CD8-positive, alpha-beta memory T cell (primary cell): ENCODE measurements around the gene NCKAP5. TPM values are rescaled to one million over a fixed set of nuclear protein-coding genes. Genes with fewer than 3 reads are reported as not detected.

Source experiments
- CTCF ChIA-PET: fragments of 350-600 bp; sonication (Branson Sonifier 250); formaldehyde crosslinking; loops from one replicate; lab custom pipeline; 2021; ENCODE audit warnings: antibody characterized with exemption; lab: Charles Lee
- POLR2A ChIA-PET: fragments of 350-600 bp; sonication (Branson Sonifier 250); formaldehyde crosslinking; loops from one replicate; lab custom pipeline; 2021; ENCODE audit warnings: antibody characterized with exemption; lab: Charles Lee
- DNase-seq, 5 donors: peaks; one replicate each; pipeline versions ENCODE4 v3.0.0 to v3.0.0-alpha.2; 2020 to 2022; ENCODE audit warnings: mixed read lengths in 1 of 5
- H3K27ac ChIP-seq: one replicate; pipeline ENCODE4 v1.7.0; 2013; ENCODE audit warnings: low read depth, mild to moderate bottlenecking, low read length, moderate library complexity
- H3K27me3 ChIP-seq: 2 replicates; pipeline ENCODE4 v1.7.0; 2013; ENCODE audit warnings: low read length, mild to moderate bottlenecking; ENCODE audit not compliant: insufficient read depth, poor library complexity, severe bottlenecking
- H3K36me3 ChIP-seq: 2 replicates; pipeline ENCODE4 v1.7.0; 2013; ENCODE audit warnings: mild to moderate bottlenecking, low read length, moderate library complexity; ENCODE audit not compliant: insufficient read depth
- H3K4me1 ChIP-seq: 2 replicates; pipeline ENCODE4 v1.7.0; 2013; ENCODE audit warnings: mild to moderate bottlenecking, low read length, moderate library complexity; ENCODE audit not compliant: insufficient read depth
- H3K4me3 ChIP-seq: 2 replicates; pipeline ENCODE4 v1.7.0; 2013; ENCODE audit warnings: mild to moderate bottlenecking, low read length
- H3K9me3 ChIP-seq: 2 replicates; pipeline ENCODE4 v1.7.0; 2013; ENCODE audit warnings: mild to moderate bottlenecking, low read length
- H3K27ac Mint-ChIP-seq, 8 donors: one replicate each; pipeline ENCODE4 v1.8.0; 2020 to 2021; ENCODE audit warnings: mixed read lengths in 8 of 8, mild to moderate bottlenecking in 6 of 8, inconsistent platforms in 3 of 8, moderate library complexity in 3 of 8
- H3K27me3 Mint-ChIP-seq, 2 donors: one replicate each; pipeline ENCODE4 v1.8.0; 2020 to 2021; ENCODE audit warnings: mixed read lengths in 2 of 2, mild to moderate bottlenecking in 1 of 2, moderate library complexity in 1 of 2
- H3K36me3 Mint-ChIP-seq, 3 donors: one replicate each; pipeline ENCODE4 v1.8.0; 2020 to 2021; ENCODE audit warnings: mixed read lengths in 3 of 3, inconsistent platforms in 1 of 3, mild to moderate bottlenecking in 1 of 3
- H3K4me1 Mint-ChIP-seq, 3 donors: one replicate each; pipeline ENCODE4 v1.8.0; 2020 to 2021; ENCODE audit warnings: mixed read lengths in 3 of 3, inconsistent platforms in 1 of 3, mild to moderate bottlenecking in 1 of 3
- H3K4me3 Mint-ChIP-seq, 7 donors: one replicate each; pipeline ENCODE4 v1.8.0; 2020 to 2021; ENCODE audit warnings: mixed read lengths in 7 of 7, mild to moderate bottlenecking in 6 of 7, moderate library complexity in 4 of 7, inconsistent platforms in 2 of 7
- H3K9me3 Mint-ChIP-seq, 5 donors: one replicate each; pipeline ENCODE4 v1.8.0; 2020 to 2022; ENCODE audit warnings: mixed read lengths in 5 of 5, mild to moderate bottlenecking in 3 of 5, moderate library complexity in 2 of 5, inconsistent platforms in 1 of 5
- polyA plus RNA-seq: library from polyadenylated mRNA; unstranded; fragments of 300-500 nt; fragmentation: Illumina TruSeq; gene quantifications from one replicate; pipeline ENCODE4 v1.2.3, GENCODE V29; 2021
- total RNA-seq, 2 experiments: library from RNA; stranded (reverse); gene quantifications; one replicate each; pipeline ENCODE4 v1.2.3, GENCODE V29; 2021

The NCKAP5 gene
- total and polyA plus RNA-seq, 3 experiments from 2014 or later: not detected

DNA sequence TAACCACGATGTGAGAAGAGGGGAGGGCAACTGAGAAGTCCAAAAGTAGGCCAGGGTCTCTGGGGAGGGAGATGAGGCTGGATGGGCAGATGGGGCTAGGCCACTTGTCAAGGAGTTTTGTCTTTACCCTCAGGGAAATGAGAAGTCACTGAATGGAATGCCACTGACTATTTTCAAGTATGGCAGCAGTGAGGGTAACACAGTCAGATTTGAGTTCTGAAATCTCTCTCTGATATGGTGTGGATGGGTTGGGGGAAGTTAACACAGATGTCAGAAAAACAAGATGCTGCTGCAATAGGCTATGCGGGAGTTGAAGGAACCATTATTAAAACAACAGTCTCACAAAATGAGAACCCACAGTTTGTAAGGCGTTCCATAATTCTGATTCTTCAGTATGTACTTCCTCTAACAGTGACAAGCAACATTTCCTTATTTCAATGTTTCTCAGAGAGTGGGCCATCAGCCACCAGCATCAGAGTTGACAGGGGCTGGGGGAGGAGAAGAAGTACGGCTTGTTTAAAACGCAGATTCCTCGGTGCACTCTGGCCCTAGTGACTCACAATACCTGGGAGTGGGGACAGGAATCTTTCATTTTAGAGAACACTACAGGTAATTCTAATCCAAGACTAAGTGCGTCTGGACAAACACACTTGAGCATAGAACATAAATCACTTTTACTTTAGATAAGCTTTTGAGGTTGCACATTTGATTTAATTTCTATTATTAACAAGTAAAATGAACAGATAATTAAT, 596.8 kb downstream of the NCKAP5 start:
- ChIA-PET CTCF (no interaction called here), POLR2A (no interaction called here)
- no peaks in the 10 kb centered on the region for H3K4me1 ChIP-seq
- no peaks in the 10 kb centered on the region for H3K27me3 ChIP-seq
- H3K36me3 ChIP-seq: no peaks in the 10 kb centered on the region
- no peak overlapping the region for H3K4me3 ChIP-seq
- no peak overlapping the region for H3K27ac ChIP-seq
- no peaks in the 10 kb centered on the region for H3K27me3 Mint-ChIP-seq
- no peak overlapping the region for H3K27ac Mint-ChIP-seq
- H3K4me3 Mint-ChIP-seq: no peak overlapping the region
- no peaks in the 10 kb centered on the region for H3K4me1 Mint-ChIP-seq
- no peaks in the 10 kb centered on the region for H3K9me3 ChIP-seq
- peaks cover 2 to 10% (median 5%) of the 10 kb centered on the region in 5 donors for H3K9me3 Mint-ChIP-seq
- no peaks in the 10 kb centered on the region for H3K36me3 Mint-ChIP-seq
- DNase-seq: no peak

DNA sequence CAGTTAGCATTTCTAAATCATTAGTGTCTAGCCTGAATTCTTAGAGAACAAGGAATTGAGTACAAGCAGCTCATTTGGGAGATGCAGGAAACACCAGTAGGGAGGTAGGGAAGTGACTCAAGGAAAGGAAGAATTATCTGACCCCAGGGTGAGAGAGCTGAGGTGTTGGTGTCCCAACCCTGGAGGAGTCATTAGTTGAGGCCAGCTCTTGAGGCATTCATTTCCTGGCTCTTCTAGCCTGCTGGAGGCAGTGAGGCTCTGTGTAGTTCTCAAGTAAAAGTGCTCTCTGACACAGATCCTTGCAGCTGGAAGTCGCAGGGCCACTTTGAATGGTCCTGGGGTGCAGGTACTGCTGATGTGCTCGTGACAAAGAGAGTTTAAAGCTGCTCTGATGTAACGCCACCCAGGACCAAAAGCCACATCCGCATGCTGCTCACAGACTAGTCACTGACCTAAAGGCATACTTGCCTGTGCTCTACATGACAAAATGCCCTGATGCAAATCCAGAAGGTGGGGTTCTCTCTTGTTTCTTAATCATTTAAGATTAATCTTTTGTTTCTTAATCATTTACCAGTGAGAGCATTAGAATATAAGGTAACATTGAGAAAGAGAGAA, 598.8 kb downstream of the NCKAP5 start:
- H3K27ac Mint-ChIP-seq: no peak overlapping the region
- H3K36me3 ChIP-seq: no peaks in the 10 kb centered on the region
- no peak overlapping the region for H3K4me3 Mint-ChIP-seq
- H3K4me1 Mint-ChIP-seq: no peaks in the 10 kb centered on the region
- no peaks in the 10 kb centered on the region for H3K4me1 ChIP-seq
- no peak overlapping the region for H3K4me3 ChIP-seq
- no peaks in the 10 kb centered on the region for H3K27me3 Mint-ChIP-seq
- CTCF ChIA-PET: no interaction called here
- H3K36me3 Mint-ChIP-seq: no peaks in the 10 kb centered on the region
- no peak for DNase-seq
- POLR2A ChIA-PET: no interaction called here
- no peaks in the 10 kb centered on the region for H3K27me3 ChIP-seq
- no peaks in the 10 kb centered on the region for H3K9me3 ChIP-seq
- H3K27ac ChIP-seq: no peak overlapping the region
- peaks cover 2 to 10% (median 4%) of the 10 kb centered on the region in 5 donors for H3K9me3 Mint-ChIP-seq

DNA sequence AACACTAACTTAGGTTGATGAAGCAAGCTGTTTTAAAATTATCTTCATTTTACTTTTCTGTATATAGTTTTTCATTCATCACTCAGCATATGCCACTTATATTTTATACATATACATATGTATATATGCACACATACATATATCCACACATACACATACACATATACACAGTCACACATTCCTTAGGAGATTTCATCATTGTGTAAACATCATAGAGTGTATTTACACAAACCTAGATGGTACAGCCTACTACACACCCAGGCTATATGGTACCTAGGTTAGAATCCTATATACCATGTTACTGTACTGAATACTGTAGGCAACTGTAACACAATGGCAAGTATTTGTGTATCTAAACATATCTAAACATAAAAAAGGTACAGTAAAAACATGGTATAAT, 602.8 kb downstream of the NCKAP5 start:
- Mint-ChIP-seq H3K27me3 (no peaks in the 10 kb centered on the region), H3K4me3 (no peak overlapping the region), H3K27ac (no peak overlapping the region)

DNA sequence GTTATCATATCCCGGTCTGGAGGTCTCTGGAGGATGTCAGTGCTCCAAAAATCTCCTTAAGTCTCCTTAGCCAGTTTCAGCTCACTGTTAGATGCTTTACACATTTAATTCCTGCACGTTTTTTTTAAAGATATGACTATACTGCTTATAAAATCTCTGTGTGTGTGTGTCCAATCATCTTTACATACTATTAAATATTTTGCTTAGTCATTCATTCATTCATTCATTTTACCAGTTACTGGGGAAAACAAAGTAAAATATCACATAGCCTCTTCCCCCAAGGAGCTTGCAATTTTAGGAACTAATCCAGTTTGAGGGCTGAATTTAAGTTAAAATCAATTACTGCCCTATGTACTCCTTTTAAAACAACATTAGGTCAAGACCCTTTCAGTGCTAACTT, 605.1 kb downstream of the NCKAP5 start:
- H3K27ac Mint-ChIP-seq: no peak overlapping the region
- H3K4me1 Mint-ChIP-seq: no peaks in the 10 kb centered on the region
- CTCF ChIA-PET: no interaction called here
- no peaks in the 10 kb centered on the region for H3K27me3 Mint-ChIP-seq
- Histone ChIP-seq H3K9me3 (no peaks in the 10 kb centered on the region), H3K27ac (no peak overlapping the region), H3K4me3 (no peak overlapping the region), H3K27me3 (no peaks in the 10 kb centered on the region), H3K4me1 (no peaks in the 10 kb centered on the region), H3K36me3 (no peaks in the 10 kb centered on the region)
- POLR2A ChIA-PET: no interaction called here
- H3K36me3 Mint-ChIP-seq: no peaks in the 10 kb centered on the region
- H3K4me3 Mint-ChIP-seq: no peak overlapping the region
- no peak for DNase-seq
- H3K9me3 Mint-ChIP-seq: peaks cover 0 to 5% (median 0%) of the 10 kb centered on the region in 5 donors

More for the DNA sequence above, 602.8 kb downstream of the NCKAP5 start:
- CTCF ChIA-PET: no interaction called here
- H3K36me3 ChIP-seq: no peaks in the 10 kb centered on the region
- H3K4me1 ChIP-seq: no peaks in the 10 kb centered on the region
- Mint-ChIP-seq H3K4me1 (no peaks in the 10 kb centered on the region), H3K9me3 (peaks cover 0 to 5% (median 2%) of the 10 kb centered on the region in 5 donors), H3K36me3 (no peaks in the 10 kb centered on the region)
- H3K9me3 ChIP-seq: no peaks in the 10 kb centered on the region
- no peak overlapping the region for H3K27ac ChIP-seq
- no peak for DNase-seq
- H3K27me3 ChIP-seq: no peaks in the 10 kb centered on the region
- POLR2A ChIA-PET: no interaction called here
- no peak overlapping the region for H3K4me3 ChIP-seq

DNA sequence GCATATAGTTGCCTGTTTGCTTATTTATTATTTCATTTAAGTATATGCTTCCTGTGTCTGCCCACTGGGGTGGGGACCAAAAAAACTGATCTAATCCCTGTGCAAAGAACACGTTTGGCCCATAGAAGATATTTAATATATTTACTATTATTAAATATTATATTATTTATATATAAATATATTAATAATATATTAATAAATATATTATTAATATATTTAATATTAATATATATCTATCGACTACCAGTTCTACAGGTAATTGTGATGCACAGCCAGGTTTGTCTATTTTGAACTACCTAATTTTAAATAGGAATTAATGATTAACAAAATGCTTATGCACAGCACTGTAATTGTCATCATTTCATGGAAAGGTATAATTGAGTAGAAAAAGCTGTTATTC, 609.4 kb downstream of the NCKAP5 start:
- no peaks in the 10 kb centered on the region for H3K27me3 ChIP-seq
- H3K27ac Mint-ChIP-seq: no peak overlapping the region
- no peaks in the 10 kb centered on the region for H3K4me1 Mint-ChIP-seq
- no peak overlapping the region for H3K27ac ChIP-seq
- no peak overlapping the region for H3K4me3 ChIP-seq
- H3K9me3 ChIP-seq: no peaks in the 10 kb centered on the region
- ChIA-PET POLR2A (no interaction called here), CTCF (no interaction called here)
- H3K9me3 Mint-ChIP-seq: peaks cover 0 to 7% (median 6%) of the 10 kb centered on the region in 5 donors
- H3K4me3 Mint-ChIP-seq: no peak overlapping the region
- no peaks in the 10 kb centered on the region for H3K27me3 Mint-ChIP-seq
- H3K36me3 ChIP-seq: no peaks in the 10 kb centered on the region
- H3K4me1 ChIP-seq: no peaks in the 10 kb centered on the region
- no peak for DNase-seq
- H3K36me3 Mint-ChIP-seq: no peaks in the 10 kb centered on the region

DNA sequence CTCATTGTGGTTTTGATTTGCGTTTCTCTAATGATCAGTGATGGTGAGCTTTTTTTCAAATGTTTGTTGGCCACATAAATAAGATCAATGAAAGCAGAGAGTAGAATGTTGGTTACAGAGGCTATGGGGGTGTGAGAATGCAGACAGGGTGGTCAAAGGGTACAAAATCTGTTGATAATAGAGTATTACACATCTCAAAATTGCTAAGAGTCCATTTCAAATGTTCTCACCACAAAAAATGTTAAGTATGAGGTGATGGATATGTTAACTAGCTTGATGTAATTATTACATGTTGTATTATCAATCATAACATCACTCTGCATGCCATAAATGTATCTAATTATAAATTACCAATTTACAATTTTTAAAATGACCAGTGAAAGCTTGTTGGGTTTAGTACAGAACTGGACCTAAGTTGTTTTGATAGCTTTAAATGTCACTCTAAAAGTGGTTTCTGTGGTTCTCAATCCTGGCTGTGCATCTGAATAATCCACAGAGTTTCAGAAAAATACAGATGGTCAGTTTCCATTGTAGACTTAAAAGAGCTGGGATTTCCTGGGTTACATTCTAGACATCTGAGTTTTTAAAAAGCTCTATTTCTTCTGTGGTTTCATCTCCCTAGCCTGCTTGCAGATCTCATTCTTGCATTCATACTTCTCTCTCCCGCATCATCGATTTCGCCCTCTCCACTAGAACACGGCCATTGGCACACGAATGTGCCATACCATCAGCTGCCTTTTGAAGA, 612.2 kb downstream of the NCKAP5 start:
- no peaks in the 10 kb centered on the region for H3K36me3 ChIP-seq
- no peaks in the 10 kb centered on the region for H3K4me1 ChIP-seq
- Mint-ChIP-seq H3K36me3 (no peaks in the 10 kb centered on the region), H3K4me1 (no peaks in the 10 kb centered on the region), H3K27me3 (no peaks in the 10 kb centered on the region), H3K9me3 (peaks cover 0 to 8% (median 6%) of the 10 kb centered on the region in 5 donors), H3K4me3 (no peak overlapping the region), H3K27ac (no peak overlapping the region)
- ChIA-PET POLR2A (no interaction called here), CTCF (no interaction called here)
- no peaks in the 10 kb centered on the region for H3K9me3 ChIP-seq
- no peaks in the 10 kb centered on the region for H3K27me3 ChIP-seq
- no peak overlapping the region for H3K4me3 ChIP-seq
- DNase-seq: no peak
- no peak overlapping the region for H3K27ac ChIP-seq

DNA sequence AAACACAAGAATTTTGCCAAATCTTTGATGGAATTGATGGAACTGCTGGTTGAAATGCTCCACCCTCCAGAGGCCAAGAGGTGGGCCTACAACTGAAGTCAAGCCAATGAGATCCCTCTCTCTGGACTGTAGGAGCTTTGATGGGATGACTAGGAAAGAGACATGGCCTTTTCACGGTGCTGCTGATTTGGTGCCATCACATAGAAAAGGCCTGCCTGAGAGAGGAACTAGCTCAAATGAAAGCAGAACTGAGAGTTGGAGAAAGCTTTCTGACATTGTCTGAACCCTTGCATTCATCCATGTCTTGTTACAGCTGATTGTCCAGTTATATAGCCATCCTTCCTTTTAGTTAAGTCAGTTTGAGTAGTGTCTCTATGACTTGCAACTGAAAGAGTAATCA, 614.5 kb downstream of the NCKAP5 start:
- no peaks in the 10 kb centered on the region for H3K36me3 ChIP-seq
- Mint-ChIP-seq H3K4me3 (no peak overlapping the region), H3K27ac (no peak overlapping the region), H3K9me3 (peaks cover 0 to 12% (median 8%) of the 10 kb centered on the region in 5 donors), H3K4me1 (no peaks in the 10 kb centered on the region), H3K27me3 (no peaks in the 10 kb centered on the region), H3K36me3 (no peaks in the 10 kb centered on the region)
- H3K4me1 ChIP-seq: no peaks in the 10 kb centered on the region
- no peaks in the 10 kb centered on the region for H3K9me3 ChIP-seq
- no peak overlapping the region for H3K27ac ChIP-seq
- POLR2A ChIA-PET: no interaction called here
- H3K27me3 ChIP-seq: no peaks in the 10 kb centered on the region
- CTCF ChIA-PET: no interaction called here
- DNase-seq: no peak
- no peak overlapping the region for H3K4me3 ChIP-seq

DNA sequence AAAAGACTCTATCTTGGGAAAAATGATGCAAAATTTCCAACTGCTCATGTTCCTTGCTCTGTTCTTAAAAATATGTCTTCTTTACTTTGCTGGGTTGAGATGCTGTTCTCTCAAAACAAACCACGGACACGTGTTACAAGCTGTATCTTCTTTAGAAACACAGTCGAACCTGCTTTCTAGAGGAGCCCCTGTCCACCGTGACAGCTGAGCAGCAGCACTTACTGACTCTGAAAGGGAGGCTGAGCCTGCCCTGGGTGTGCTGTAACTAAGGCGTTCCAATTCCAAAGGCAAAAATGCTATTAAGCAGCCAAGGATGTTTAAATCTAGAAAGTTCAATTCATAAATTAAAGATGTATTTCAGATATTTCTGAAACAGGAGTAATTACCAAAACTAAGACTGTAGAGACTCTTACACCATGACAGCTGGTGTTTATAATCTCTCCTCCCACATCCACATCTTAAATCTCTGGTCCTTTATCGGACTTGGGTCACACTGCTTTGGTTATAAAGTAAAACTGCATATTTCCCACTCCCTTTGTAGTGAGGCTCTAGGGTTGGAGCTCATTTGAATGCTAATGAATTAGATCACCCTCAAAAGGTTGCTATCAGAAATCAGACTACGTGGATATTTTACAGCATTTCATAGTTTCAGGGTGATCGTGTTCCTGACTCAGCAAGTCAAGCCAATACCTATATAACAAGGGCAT, 617.1 kb downstream of the NCKAP5 start:
- CTCF ChIA-PET: no interaction called here
- H3K4me1 Mint-ChIP-seq: no peaks in the 10 kb centered on the region
- Histone ChIP-seq H3K27ac (no peak overlapping the region), H3K27me3 (no peaks in the 10 kb centered on the region), H3K4me1 (no peaks in the 10 kb centered on the region), H3K36me3 (no peaks in the 10 kb centered on the region), H3K9me3 (no peaks in the 10 kb centered on the region), H3K4me3 (no peak overlapping the region)
- DNase-seq: no peak
- no peaks in the 10 kb centered on the region for H3K36me3 Mint-ChIP-seq
- peaks cover 0 to 9% (median 6%) of the 10 kb centered on the region in 5 donors for H3K9me3 Mint-ChIP-seq
- H3K4me3 Mint-ChIP-seq: no peak overlapping the region
- no peak overlapping the region for H3K27ac Mint-ChIP-seq
- POLR2A ChIA-PET: no interaction called here
- H3K27me3 Mint-ChIP-seq: no peaks in the 10 kb centered on the region
